Omental fat pad (tissue), 4 donors: Measurements from ENCODE around the gene SORL1. TPM values are rescaled to one million over a fixed set of nuclear protein-coding genes. Genes with fewer than 3 reads are reported as not detected.

Source experiments
- ATAC-seq: fragments of 150-250 bp; one replicate; pipeline ENCODE4 v1.9.1; 2016; ENCODE audit warnings: mild to moderate bottlenecking, moderate library complexity; ENCODE audit not compliant: low FRiP score
- DNase-seq: peaks from one replicate; pipeline ENCODE4 v3.0.0-alpha.2; 2019; ENCODE audit warnings: low spot score
- total RNA-seq, 4 donors: library from RNA; depleted of rRNA; stranded (reverse); fragments of >200 nt; gene quantifications; one replicate each; pipeline ENCODE4 v1.1.0, GENCODE V29; 2016
- TF ChIP-seq, protein P1 (sequence below), 3 donors: fragments of 450-650 bp; IDR thresholded peaks; one replicate each; pipeline ENCODE4 v1.5.1; 2016 to 2017; ENCODE audit warnings: antibody characterized with exemption in 3 of 3, mild to moderate bottlenecking in 3 of 3, moderate library complexity in 2 of 3

The SORL1 gene
- total RNA-seq, 4 donors from 2014 or later = 5.8 to 93.0 (median 11.1) TPM

- ATAC-seq (no peak), DNase-seq (no peak)
- TF ChIP-seq, protein P1, sequence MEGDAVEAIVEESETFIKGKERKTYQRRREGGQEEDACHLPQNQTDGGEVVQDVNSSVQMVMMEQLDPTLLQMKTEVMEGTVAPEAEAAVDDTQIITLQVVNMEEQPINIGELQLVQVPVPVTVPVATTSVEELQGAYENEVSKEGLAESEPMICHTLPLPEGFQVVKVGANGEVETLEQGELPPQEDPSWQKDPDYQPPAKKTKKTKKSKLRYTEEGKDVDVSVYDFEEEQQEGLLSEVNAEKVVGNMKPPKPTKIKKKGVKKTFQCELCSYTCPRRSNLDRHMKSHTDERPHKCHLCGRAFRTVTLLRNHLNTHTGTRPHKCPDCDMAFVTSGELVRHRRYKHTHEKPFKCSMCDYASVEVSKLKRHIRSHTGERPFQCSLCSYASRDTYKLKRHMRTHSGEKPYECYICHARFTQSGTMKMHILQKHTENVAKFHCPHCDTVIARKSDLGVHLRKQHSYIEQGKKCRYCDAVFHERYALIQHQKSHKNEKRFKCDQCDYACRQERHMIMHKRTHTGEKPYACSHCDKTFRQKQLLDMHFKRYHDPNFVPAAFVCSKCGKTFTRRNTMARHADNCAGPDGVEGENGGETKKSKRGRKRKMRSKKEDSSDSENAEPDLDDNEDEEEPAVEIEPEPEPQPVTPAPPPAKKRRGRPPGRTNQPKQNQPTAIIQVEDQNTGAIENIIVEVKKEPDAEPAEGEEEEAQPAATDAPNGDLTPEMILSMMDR (IDR thresholded peaks at IDR 0.05) = no peak
Measured at GRCh38 chr11:121604152-121604551, 152.0 kb downstream of the SORL1 start.

GRCh38 chr11:121606354-121606753, 154.2 kb downstream of the SORL1 start:
- DNase-seq = no peak
- TF ChIP-seq, protein P1 (IDR thresholded peaks at IDR 0.05) = no peak
- no peak for ATAC-seq

DNA sequence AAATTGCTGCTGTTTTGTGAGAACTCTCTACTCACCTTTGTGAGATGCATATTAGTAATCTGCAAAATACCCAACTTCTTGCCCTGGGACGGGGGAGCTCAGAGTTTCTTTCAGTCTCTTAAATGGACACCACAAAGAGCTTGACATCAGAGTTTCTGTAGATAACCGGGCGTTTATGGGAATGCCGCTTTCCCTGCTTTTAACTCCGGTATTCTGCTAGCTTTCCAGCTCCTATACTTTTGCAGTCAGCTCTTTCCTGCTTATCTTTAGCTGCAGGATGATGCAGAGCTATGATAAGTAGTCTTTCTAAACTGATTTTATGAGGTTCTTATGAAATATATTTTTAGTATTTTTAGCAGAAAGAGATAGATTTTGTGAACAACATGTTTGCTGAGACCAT, 155.2 kb downstream of the SORL1 start:
- ATAC-seq = no peak
- no peak for DNase-seq
- TF ChIP-seq, protein P1 (IDR thresholded peaks at IDR 0.05) = no peak

DNA sequence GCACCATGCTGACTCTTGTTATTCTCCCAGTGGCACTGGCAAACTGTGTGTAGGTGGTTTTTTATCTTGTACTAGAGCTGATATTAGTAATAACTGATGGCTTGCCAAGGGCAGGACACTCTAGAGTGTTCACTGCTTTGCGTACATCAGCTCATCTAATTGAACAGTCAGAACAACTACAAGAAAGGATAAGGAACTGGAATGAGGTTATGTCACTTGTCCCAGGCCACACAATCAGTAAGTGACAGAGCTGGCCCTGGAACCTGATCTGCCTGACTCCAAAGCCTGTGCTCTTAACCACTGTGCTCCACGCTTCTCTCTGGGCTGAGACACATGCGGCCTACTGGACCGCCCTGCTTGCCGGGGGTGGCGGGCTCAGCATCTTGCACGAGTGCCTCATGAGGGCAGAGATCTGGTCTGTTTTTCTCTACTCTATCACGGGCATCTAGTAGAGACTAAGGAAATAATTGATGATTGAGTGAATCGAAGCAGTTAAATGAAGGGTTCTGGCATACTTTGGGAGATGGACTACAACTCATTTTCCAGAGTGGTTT, 156.5 kb downstream of the SORL1 start:
- ATAC-seq (no peak), DNase-seq (no peak)
- TF ChIP-seq, protein P1 (IDR thresholded peaks at IDR 0.05) = no peak

DNA sequence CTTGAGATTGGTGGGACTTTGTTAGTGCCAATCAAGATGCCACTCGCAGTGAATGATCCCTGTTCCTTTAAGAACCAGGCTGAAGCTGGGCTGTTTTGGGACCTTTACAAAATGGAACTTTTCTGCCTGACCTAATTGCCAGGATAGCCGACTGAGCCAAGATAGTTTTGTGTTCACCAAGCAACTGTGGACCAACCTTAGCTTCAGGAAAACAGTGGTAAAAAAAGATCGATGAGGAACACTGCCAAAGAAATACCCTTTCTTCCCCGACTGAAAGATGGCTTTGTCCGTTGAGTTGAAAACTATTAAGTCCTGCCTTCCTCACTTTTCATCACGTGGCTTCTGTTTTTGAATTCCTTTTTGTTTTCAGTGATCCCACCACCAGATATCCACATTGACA, 158.6 kb downstream of the SORL1 start:
- TF ChIP-seq, protein P1 (IDR thresholded peaks at IDR 0.05) = no peak
- DNase-seq = no peak
- no peak for ATAC-seq

- ATAC-seq (no peak), DNase-seq (no peak)
- TF ChIP-seq, protein P1 (IDR thresholded peaks at IDR 0.05) = no peak
Measured at GRCh38 chr11:121611242-121611641, 159.1 kb downstream of the SORL1 start.

DNA sequence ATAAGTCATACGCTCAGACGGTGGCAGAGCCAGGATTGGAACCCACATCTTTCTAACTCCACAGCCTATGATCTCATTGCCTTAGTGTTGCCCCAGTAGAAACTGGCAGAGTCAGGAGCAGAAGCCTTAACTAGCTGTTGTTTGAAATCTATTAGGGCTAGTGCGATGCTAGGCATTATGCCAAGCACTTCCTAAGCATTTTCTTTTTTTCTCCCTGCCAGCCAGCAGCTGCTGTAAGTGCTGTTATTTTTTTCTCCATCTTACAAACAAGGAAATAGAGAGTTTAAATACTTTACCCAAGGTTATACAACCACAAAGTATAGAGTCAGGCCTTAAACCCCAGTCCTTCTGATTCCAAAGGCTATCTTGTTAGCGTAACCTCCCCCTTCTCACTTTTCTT, 161.6 kb downstream of the SORL1 start:
- TF ChIP-seq, protein P1 (IDR thresholded peaks at IDR 0.05) = no peak
- no peak for DNase-seq
- no peak for ATAC-seq
